ENCODE data around the gene GBF1.

DNA sequence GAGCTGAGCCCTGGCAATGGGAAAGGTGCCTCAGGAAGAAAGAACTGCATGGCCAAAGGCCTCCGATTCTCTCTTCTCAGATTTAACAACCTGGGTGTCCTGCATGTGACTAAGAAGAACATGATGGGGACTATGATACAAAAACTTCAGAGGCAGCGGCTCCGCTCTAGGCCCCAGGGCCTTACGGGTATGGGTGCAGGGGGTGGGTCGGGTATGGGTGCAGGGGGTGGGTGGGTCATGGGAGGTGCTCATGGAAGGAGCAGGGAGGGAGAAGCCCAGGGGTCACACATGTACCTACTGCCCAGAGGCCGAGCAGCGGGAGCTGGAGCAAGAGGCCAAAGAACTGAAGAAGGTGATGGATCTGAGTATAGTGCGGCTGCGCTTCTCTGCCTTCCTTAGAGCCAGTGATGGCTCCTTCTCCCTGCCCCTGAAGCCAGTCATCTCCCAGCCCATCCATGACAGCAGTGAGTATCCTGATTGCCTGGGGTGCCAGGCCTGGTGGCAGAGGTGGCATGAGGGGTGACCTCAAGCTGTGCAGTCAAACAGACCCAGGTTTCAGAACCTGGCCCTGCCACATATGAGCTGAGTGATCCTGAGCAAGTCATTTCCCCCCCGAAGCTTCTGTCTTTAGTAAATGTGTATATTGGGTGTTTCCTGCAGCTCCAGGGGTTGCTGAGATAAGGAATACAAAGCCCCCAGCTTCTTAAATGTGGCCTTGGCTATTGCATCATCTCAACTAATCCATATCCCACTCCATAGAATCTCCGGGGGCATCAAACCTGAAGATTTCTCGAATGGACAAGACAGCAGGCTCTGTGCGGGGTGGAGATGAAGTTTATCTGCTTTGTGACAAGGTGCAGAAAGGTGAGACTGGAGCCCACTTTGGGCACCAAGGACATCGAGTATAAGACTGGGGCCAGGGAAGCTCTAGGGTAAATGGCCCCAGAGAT, 152.2 kb downstream of the GBF1 start:
- TF ChIP-seq, protein P1, sequence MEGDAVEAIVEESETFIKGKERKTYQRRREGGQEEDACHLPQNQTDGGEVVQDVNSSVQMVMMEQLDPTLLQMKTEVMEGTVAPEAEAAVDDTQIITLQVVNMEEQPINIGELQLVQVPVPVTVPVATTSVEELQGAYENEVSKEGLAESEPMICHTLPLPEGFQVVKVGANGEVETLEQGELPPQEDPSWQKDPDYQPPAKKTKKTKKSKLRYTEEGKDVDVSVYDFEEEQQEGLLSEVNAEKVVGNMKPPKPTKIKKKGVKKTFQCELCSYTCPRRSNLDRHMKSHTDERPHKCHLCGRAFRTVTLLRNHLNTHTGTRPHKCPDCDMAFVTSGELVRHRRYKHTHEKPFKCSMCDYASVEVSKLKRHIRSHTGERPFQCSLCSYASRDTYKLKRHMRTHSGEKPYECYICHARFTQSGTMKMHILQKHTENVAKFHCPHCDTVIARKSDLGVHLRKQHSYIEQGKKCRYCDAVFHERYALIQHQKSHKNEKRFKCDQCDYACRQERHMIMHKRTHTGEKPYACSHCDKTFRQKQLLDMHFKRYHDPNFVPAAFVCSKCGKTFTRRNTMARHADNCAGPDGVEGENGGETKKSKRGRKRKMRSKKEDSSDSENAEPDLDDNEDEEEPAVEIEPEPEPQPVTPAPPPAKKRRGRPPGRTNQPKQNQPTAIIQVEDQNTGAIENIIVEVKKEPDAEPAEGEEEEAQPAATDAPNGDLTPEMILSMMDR (IDR thresholded peaks at IDR 0.05; ENCODE audit: insufficient read depth, low read length), result no peak
- TF ChIP-seq POLR2AphosphoS5 (IDR thresholded peaks at IDR 0.05; ENCODE audit: low read depth), result no peak
